KOPT-K1 (cell line): ENCODE measurements around the gene CNIH1.
"Not testable (repeated sequence)": the region's sequence is repeated elsewhere in the genome, so short reads cannot be mapped to it uniquely, and the experiment has no call there.

Source experiments
- H3K27ac ChIP-seq: fragments of 200-600 bp; sonication (generic); 2 replicates; pipeline ENCODE4 v1.5.1; 2016; ENCODE audit warnings: antibody characterized with exemption, mild to moderate bottlenecking, low read depth, low read length; ENCODE audit not compliant: poor library complexity, severe bottlenecking
- H3K36me3 ChIP-seq: fragments of 200-600 bp; sonication (generic); 2 replicates; pipeline ENCODE4 v1.5.1; 2017; ENCODE audit warnings: antibody characterized with exemption, mild to moderate bottlenecking, low read length, moderate library complexity; ENCODE audit not compliant: insufficient read depth
- H3K9me3 ChIP-seq: fragments of 200-600 bp; sonication (generic); 2 replicates; pipeline ENCODE4 v1.5.1; 2017; ENCODE audit warnings: antibody characterized with exemption, low read length, mild to moderate bottlenecking; ENCODE audit not compliant: insufficient read depth, poor library complexity, severe bottlenecking

Gene CNIH1

GRCh38 chr14:54392131-54392859 is 48.9 kb downstream of the CNIH1 start:
- H3K9me3 ChIP-seq, result no peaks in the 10 kb centered on the region
- no peaks in the 10 kb centered on the region for H3K36me3 ChIP-seq
- no peak overlapping the region for H3K27ac ChIP-seq

- Histone ChIP-seq H3K36me3 (no peaks in the 10 kb centered on the region), H3K9me3 (no peaks in the 10 kb centered on the region), H3K27ac (no peak overlapping the region)
Measured at GRCh38 chr14:54387328-54387727, 53.8 kb downstream of the CNIH1 start.

- Histone ChIP-seq H3K9me3 (no peaks in the 10 kb centered on the region), H3K27ac (no peak overlapping the region), H3K36me3 (no peaks in the 10 kb centered on the region)
Measured at GRCh38 chr14:54385556-54385955, 55.6 kb downstream of the CNIH1 start.

- Histone ChIP-seq H3K9me3 (no peaks in the 10 kb centered on the region), H3K27ac (no peak overlapping the region), H3K36me3 (no peaks in the 10 kb centered on the region)
Measured at GRCh38 chr14:54383835-54384234, 57.3 kb downstream of the CNIH1 start.

- Histone ChIP-seq H3K36me3 (no peaks in the 10 kb centered on the region), H3K9me3 (no peaks in the 10 kb centered on the region), H3K27ac (no peak overlapping the region)
Measured at GRCh38 chr14:54381821-54382220, 59.4 kb downstream of the CNIH1 start.

- H3K36me3 ChIP-seq, H3K27ac ChIP-seq, H3K9me3 ChIP-seq: not testable (repeated sequence)
Measured at GRCh38 chr14:54380558-54380957, 60.6 kb downstream of the CNIH1 start.

- H3K36me3 ChIP-seq, H3K27ac ChIP-seq, H3K9me3 ChIP-seq: not testable (repeated sequence)
Measured at GRCh38 chr14:54378893-54379292, 62.3 kb downstream of the CNIH1 start.

GRCh38 chr14:54377501-54377900 is 63.7 kb downstream of the CNIH1 start:
- Histone ChIP-seq H3K9me3 (no peaks in the 10 kb centered on the region), H3K27ac (no peak overlapping the region), H3K36me3 (no peaks in the 10 kb centered on the region)

- H3K9me3 ChIP-seq, result no peaks in the 10 kb centered on the region
- no peak overlapping the region for H3K27ac ChIP-seq
- no peaks in the 10 kb centered on the region for H3K36me3 ChIP-seq
Measured at GRCh38 chr14:54374117-54374884, 66.9 kb downstream of the CNIH1 start.
